Coronary artery (tissue), 2 donors: Measurements from ENCODE around the gene MAD1L1.
"Not testable (repeated sequence)": the region's sequence is repeated elsewhere in the genome, so short reads cannot be mapped to it uniquely, and the experiment has no call there.

ENCODE experiments used
- DNase-seq: peaks from one replicate; pipeline ENCODE4 v3.0.0-alpha.2; 2017; ENCODE audit warnings: low spot score
- H3K27ac ChIP-seq, 2 donors: fragments of 200-600 bp; sonication (generic); one replicate each; pipeline ENCODE4 v1.5.1; 2016 to 2019
- H3K4me3 ChIP-seq: fragments of 200-600 bp; sonication (generic); 2 replicates; pipeline ENCODE4 v1.5.1; 2016; ENCODE audit warnings: mild to moderate bottlenecking, moderate library complexity
- CTCF ChIP-seq: fragments of 200-600 bp; sonication (generic); IDR thresholded peaks from one replicate; pipeline ENCODE4 v1.5.1; 2019; ENCODE audit warnings: antibody characterized with exemption

Gene MAD1L1

GRCh38 chr7:2165610-2166594 is 66.8 kb downstream of the MAD1L1 start:
- TF ChIP-seq CTCF, result no peak
- peak; percentile 66 for DNase-seq
- no peak overlapping the region for H3K27ac ChIP-seq
- no peak overlapping the region for H3K4me3 ChIP-seq

GRCh38 chr7:2165239-2165609 is 67.5 kb downstream of the MAD1L1 start:
- no peak for TF ChIP-seq CTCF

GRCh38 chr7:2164646-2165045 is 68.1 kb downstream of the MAD1L1 start:
- no peak for TF ChIP-seq CTCF
- DNase-seq, result no peak
- no peak overlapping the region for H3K27ac ChIP-seq
- H3K4me3 ChIP-seq, result no peak overlapping the region

More at GRCh38 chr7:2165239-2165609, 67.5 kb downstream of the MAD1L1 start:
- no peak for DNase-seq
- Histone ChIP-seq H3K27ac (no peak overlapping the region), H3K4me3 (no peak overlapping the region)

GRCh38 chr7:2163600-2164555 is 68.9 kb downstream of the MAD1L1 start:
- no peak for DNase-seq
- no peak overlapping the region for H3K27ac ChIP-seq

GRCh38 chr7:2162959-2163358 is 69.8 kb downstream of the MAD1L1 start:
- no peak for TF ChIP-seq CTCF
- Histone ChIP-seq H3K4me3 (no peak overlapping the region), H3K27ac (no peak overlapping the region)
- no peak for DNase-seq

More at GRCh38 chr7:2163600-2164555, 68.9 kb downstream of the MAD1L1 start:
- no peak overlapping the region for H3K4me3 ChIP-seq
- no peak for TF ChIP-seq CTCF

GRCh38 chr7:2162004-2162902 is 70.5 kb downstream of the MAD1L1 start:
- not testable (repeated sequence) for DNase-seq, H3K4me3 ChIP-seq, H3K27ac ChIP-seq
